Endodermal cell (in vitro differentiated cells): Measurements from ENCODE around the gene CDH4. TPM values are rescaled to one million over a fixed set of nuclear protein-coding genes. Genes with fewer than 3 reads are reported as not detected.
"Not testable (repeated sequence)": the region's sequence is repeated elsewhere in the genome, so short reads cannot be mapped to it uniquely, and the experiment has no call there.

Experiments used
- DNase-seq: peaks from one replicate; pipeline ENCODE4 v3.0.0-alpha.2; 2017
- H3K27ac ChIP-seq: 2 replicates; pipeline ENCODE4 v1.5.1; 2013; ENCODE audit warnings: mild to moderate bottlenecking, low read depth, low read length, moderate library complexity
- H3K27me3 ChIP-seq: 2 replicates; pipeline ENCODE4 v1.6.1; 2013; ENCODE audit warnings: mild to moderate bottlenecking, low read length, moderate library complexity; ENCODE audit not compliant: insufficient read depth, control insufficient read depth, poor library complexity, severe bottlenecking
- H3K36me3 ChIP-seq: 2 replicates; pipeline ENCODE4 v1.7.0; 2013; ENCODE audit warnings: mild to moderate bottlenecking, low read length, moderate library complexity; ENCODE audit not compliant: control insufficient read depth, insufficient read depth
- H3K4me1 ChIP-seq: one replicate; pipeline ENCODE4 v1.7.0; 2013; ENCODE audit warnings: low read length; ENCODE audit not compliant: control insufficient read depth, insufficient read depth
- H3K4me3 ChIP-seq: 2 replicates; pipeline ENCODE4 v1.5.1; 2013; ENCODE audit warnings: mild to moderate bottlenecking, low read length, moderate library complexity
- H3K9ac ChIP-seq: 2 replicates; pipeline ENCODE4 v1.6.1; 2013; ENCODE audit warnings: mild to moderate bottlenecking, low read length, moderate library complexity; ENCODE audit not compliant: poor library complexity, severe bottlenecking; ENCODE audit errors: extremely low read depth
- H3K9me3 ChIP-seq: 2 replicates; pipeline ENCODE4 v1.6.1; 2013; ENCODE audit warnings: mild to moderate bottlenecking, low read length, moderate library complexity; ENCODE audit not compliant: control insufficient read depth
- H3K27ac Mint-ChIP-seq: 2 replicates; pipeline ENCODE4 v1.8.0; 2020; ENCODE audit warnings: mixed read lengths
- H3K27me3 Mint-ChIP-seq: 2 replicates; pipeline ENCODE4 v1.8.0; 2021; ENCODE audit warnings: mild to moderate bottlenecking, mixed read lengths; ENCODE audit not compliant: insufficient read depth
- H3K36me3 Mint-ChIP-seq: 2 replicates; pipeline ENCODE4 v1.8.0; 2020; ENCODE audit warnings: low read depth, mixed read lengths
- H3K4me1 Mint-ChIP-seq: 2 replicates; pipeline ENCODE4 v1.8.0; 2020; ENCODE audit warnings: mixed read lengths
- H3K4me3 Mint-ChIP-seq: 2 replicates; pipeline ENCODE4 v1.8.0; 2020; ENCODE audit warnings: mild to moderate bottlenecking, moderate library complexity, mixed read lengths
- H3K9me3 Mint-ChIP-seq: 2 replicates; pipeline ENCODE4 v1.8.0; 2020; ENCODE audit warnings: mild to moderate bottlenecking, mixed read lengths
- CTCF ChIP-seq: fragments of 200-600 bp; sonication (generic); conservative IDR thresholded peaks from 2 replicates; pipeline ENCODE4 v1.5.0; 2021; ENCODE audit warnings: antibody characterized with exemption, mild to moderate bottlenecking
- WGBS, 2 experiments: methylation state at CpG; one replicate each; pipeline versions ENCODE4 v1.1.5 to v1.1.7; 2013; ENCODE audit warnings: missing lambda C conversion rate in 2 of 2, mixed read lengths in 1 of 2; ENCODE audit not compliant: insufficient coverage in 1 of 2, insufficient read length in 1 of 2; 5-methylcytosine and 5-hydroxymethylcytosine counted together
- total RNA-seq, 2 donors: library from RNA; stranded (reverse); fragmentation: NEBNext Ultra II Directional in 1 of 2; extraction: Animal tissue kit (Norgen Biotek cat#: 25700) in 1 of 2; gene quantifications; 2 replicates in 1 of 2; 3 replicates in 1 of 2; pipeline ENCODE4 v1.2.1, GENCODE V29; 2021

Gene CDH4
- total RNA-seq, 2 donors from 2014 or later, result 1.8 to 5.8 TPM

DNA sequence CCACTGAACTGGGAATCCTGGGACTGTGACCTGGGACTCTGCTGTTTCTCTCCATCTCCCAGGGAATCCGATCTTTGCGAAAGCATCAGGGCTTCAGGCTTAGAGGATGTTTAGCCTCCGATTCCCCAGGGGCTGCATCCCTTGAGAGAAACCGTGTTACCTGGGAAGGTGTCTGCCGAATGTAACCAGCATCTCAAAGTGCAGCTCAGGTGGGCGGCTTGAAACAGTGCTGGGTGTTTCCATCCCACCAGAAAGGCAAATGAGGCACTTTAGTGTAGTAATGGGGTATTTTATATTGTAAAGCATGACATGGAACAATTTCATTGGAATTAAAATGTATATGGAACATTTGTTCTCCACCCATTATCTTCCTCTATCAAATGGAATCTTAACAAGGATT is 15.2 kb downstream of the CDH4 start:
- 89 to 93% methylated on average over 5 to 6 of the region's 6 CpGs for WGBS, 2 experiments
- TF ChIP-seq CTCF, result no peak
- H3K9me3 ChIP-seq, result peaks cover 6% of the 10 kb centered on the region
- DNase-seq, result no peak
- peaks cover 61% of the 10 kb centered on the region for H3K27me3 ChIP-seq
- H3K36me3 ChIP-seq, result no peaks in the 10 kb centered on the region
- no peak overlapping the region for H3K27ac ChIP-seq
- no peak overlapping the region for H3K9ac ChIP-seq
- H3K36me3 Mint-ChIP-seq, result no peaks in the 10 kb centered on the region
- no peak overlapping the region for H3K27ac Mint-ChIP-seq
- peaks cover 13% of the 10 kb centered on the region for H3K4me1 Mint-ChIP-seq
- H3K4me1 ChIP-seq, result peaks cover 3% of the 10 kb centered on the region
- no peak overlapping the region for H3K4me3 ChIP-seq
- H3K9me3 Mint-ChIP-seq, result peaks cover 2% of the 10 kb centered on the region
- no peak overlapping the region for H3K4me3 Mint-ChIP-seq
- H3K27me3 Mint-ChIP-seq, result peaks cover 83% of the 10 kb centered on the region

DNA sequence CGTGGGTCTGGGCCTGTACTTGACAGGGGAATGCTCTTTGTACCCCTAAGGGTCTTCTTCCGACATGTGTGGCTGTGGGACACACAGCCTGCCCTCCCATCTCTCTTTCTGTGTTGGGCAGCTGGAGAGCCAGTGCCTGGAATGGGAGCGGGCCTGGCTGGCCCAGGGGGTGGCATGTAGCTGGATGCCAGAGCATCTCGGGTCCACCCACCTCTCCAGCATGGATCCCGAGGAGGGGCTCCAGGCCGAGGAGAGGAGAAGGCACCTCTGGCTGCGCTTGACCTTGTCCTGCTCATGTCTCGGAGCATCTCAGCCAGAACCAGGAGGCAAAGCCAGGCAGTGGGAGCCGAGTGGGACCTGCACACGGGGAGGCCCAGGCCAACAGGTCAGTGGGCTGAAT is 16.0 kb downstream of the CDH4 start:
- H3K9ac ChIP-seq, result no peak overlapping the region
- no peak overlapping the region for H3K27ac ChIP-seq
- peaks cover 56% of the 10 kb centered on the region for H3K27me3 ChIP-seq
- no peaks in the 10 kb centered on the region for H3K36me3 ChIP-seq
- WGBS, 2 experiments, result 90% methylated on average over 7 to 10 of the region's 10 CpGs
- DNase-seq, result no peak
- H3K27me3 Mint-ChIP-seq, result peaks cover 79% of the 10 kb centered on the region
- H3K4me3 ChIP-seq, result no peak overlapping the region
- peaks cover 6% of the 10 kb centered on the region for H3K9me3 ChIP-seq
- no peak overlapping the region for H3K4me3 Mint-ChIP-seq
- no peak for TF ChIP-seq CTCF
- peaks cover 13% of the 10 kb centered on the region for H3K4me1 Mint-ChIP-seq
- H3K27ac Mint-ChIP-seq, result no peak overlapping the region
- peaks cover 3% of the 10 kb centered on the region for H3K4me1 ChIP-seq
- peaks cover 2% of the 10 kb centered on the region for H3K9me3 Mint-ChIP-seq
- no peaks in the 10 kb centered on the region for H3K36me3 Mint-ChIP-seq

DNA sequence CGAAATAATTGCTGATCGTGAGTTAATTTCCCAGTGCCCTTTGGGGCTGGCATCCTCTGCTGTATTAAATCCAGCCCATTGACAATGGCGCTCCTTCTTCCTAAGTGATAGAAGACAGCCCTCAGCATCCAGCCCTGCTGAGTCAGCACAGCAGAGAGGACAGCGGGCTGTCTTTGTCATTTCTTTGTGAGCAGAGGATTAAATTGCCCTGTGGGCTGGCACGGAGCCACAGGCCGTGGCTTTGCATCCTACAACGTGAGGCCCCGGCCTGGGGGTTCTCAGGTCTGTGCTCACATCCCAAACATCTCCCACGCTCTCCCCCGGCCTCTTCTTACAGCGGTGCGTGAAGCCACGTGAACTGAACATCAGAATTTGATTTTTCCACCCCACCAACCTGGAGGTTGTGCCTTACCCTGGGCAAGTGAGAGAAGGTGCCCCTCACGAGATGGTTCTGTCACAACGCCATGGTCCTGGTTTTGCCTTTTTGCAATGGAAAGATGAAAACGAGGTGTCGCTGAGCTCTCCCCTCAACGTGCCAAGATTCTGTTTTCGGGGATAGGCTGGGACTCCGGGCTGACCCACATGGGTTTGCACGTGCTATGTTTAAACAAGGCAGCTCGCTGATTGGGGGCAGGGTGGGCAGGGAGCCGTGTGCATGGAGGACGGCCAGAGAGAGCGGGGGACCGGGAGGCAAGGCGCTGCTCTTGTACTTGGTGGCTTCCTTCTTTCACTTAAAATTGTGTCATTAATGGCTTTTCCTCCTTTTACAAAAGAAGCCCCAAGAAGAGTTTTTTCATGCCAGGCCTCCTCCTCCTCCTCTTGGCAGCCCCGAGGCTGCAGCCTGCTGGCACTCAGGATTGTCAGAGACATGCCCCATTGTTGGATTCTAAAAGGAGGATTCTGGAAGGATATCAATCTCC is 19.5 kb downstream of the CDH4 start:
- Mint-ChIP-seq H3K4me1 (peaks cover 11% of the 10 kb centered on the region), H3K36me3 (no peaks in the 10 kb centered on the region), H3K4me3 (no peak overlapping the region), H3K9me3 (no peaks in the 10 kb centered on the region), H3K27ac (no peak overlapping the region), H3K27me3 (peaks cover 51% of the 10 kb centered on the region)
- Histone ChIP-seq H3K27me3 (peaks cover 27% of the 10 kb centered on the region), H3K36me3 (no peaks in the 10 kb centered on the region), H3K4me3 (no peak overlapping the region), H3K9ac (no peak overlapping the region), H3K9me3 (no peaks in the 10 kb centered on the region), H3K4me1 (peaks cover 2% of the 10 kb centered on the region), H3K27ac (peak overlapping the region; percentile 77)
- no peak for DNase-seq
- 66 to 79% methylated on average over 18 to 28 of the region's 28 CpGs for WGBS, 2 experiments
- no peak for TF ChIP-seq CTCF

DNA sequence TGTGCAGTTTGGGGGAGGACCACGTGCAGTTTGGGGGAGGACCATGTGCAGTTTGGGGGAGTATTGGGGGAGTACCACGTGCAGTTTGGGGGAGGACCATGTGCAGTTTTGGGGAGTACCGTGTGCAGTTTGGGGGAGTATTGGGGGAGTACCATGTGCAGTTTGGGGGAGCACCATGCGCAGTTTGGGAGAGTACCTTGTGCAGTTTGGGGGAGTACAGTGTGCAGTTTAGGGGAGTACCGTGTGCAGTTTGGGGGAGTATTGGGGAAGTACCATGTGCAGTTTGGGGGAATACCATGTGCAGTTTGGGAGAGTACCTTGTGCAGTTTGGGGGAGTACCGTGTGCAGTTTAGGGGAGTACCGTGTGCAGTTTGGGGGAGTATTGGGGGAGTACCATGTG is 21.0 kb downstream of the CDH4 start:
- not testable (repeated sequence) for H3K4me3 ChIP-seq, H3K36me3 Mint-ChIP-seq, H3K9ac ChIP-seq, H3K36me3 ChIP-seq, H3K4me1 ChIP-seq, H3K9me3 ChIP-seq, H3K9me3 Mint-ChIP-seq, H3K4me3 Mint-ChIP-seq, DNase-seq, H3K27ac ChIP-seq, H3K27ac Mint-ChIP-seq
- Mint-ChIP-seq H3K27me3 (peaks cover 43% of the 10 kb centered on the region), H3K4me1 (peaks cover 17% of the 10 kb centered on the region)
- peaks cover 17% of the 10 kb centered on the region for H3K27me3 ChIP-seq
- 90 to 100% methylated on average over 1 to 6 of the region's 7 CpGs for WGBS, 2 experiments

GRCh38 chr20:61273666-61274065 is 21.6 kb downstream of the CDH4 start:
- H3K4me1 ChIP-seq, H3K27ac Mint-ChIP-seq, H3K4me3 Mint-ChIP-seq, H3K36me3 Mint-ChIP-seq, H3K9ac ChIP-seq, H3K4me3 ChIP-seq, DNase-seq, H3K36me3 ChIP-seq, H3K9me3 Mint-ChIP-seq, H3K27ac ChIP-seq, H3K9me3 ChIP-seq: not testable (repeated sequence)
- peaks cover 11% of the 10 kb centered on the region for H3K27me3 ChIP-seq
- Mint-ChIP-seq H3K27me3 (peaks cover 43% of the 10 kb centered on the region), H3K4me1 (peaks cover 17% of the 10 kb centered on the region)
- WGBS, 2 experiments, result 78% methylated on average over 1 of the region's 1 CpG; no CpG with 5 or more reads in 1 of the 2 experiments
